Psoas muscle (tissue), 8 donors: ENCODE data around the gene FADS2. TPM values are rescaled to one million over a fixed set of nuclear protein-coding genes. Genes with fewer than 3 reads are reported as not detected.

Source experiments
- ATAC-seq, 4 donors: fragments of 200-7000 bp; cut with Tn5 transposase; one replicate each; pipeline ENCODE4 v1.9.1; 2020; ENCODE audit warnings: moderate library complexity in 3 of 4, mild to moderate bottlenecking in 2 of 4
- DNase-seq, 2 donors: peaks; one replicate each; pipeline ENCODE4 v3.0.0-alpha.2; 2020
- H3K27ac ChIP-seq: fragments of 200-600 bp; one replicate; pipeline ENCODE4 v1.8.0; 2022
- H3K27me3 ChIP-seq, 3 donors: fragments of 200-600 bp in 1 of 3; one replicate each; pipeline versions ENCODE4 v1.6.1 to v1.8.0; 2013 to 2022; ENCODE audit warnings: low read length in 2 of 3, mild to moderate bottlenecking in 2 of 3, moderate library complexity in 1 of 3; ENCODE audit not compliant: insufficient read depth in 3 of 3
- H3K36me3 ChIP-seq, 2 donors: fragments of 200-600 bp in 1 of 2; one replicate each; pipeline versions ENCODE4 v1.6.1 to v1.8.0; 2013 to 2022; ENCODE audit warnings: low read depth in 1 of 2, mild to moderate bottlenecking in 1 of 2, moderate library complexity in 1 of 2; ENCODE audit not compliant: insufficient read depth in 1 of 2
- H3K4me1 ChIP-seq: fragments of 200-600 bp; one replicate; pipeline ENCODE4 v1.8.0; 2022
- H3K4me3 ChIP-seq: fragments of 200-600 bp; one replicate; pipeline ENCODE4 v1.8.0; 2022; ENCODE audit warnings: mild to moderate bottlenecking
- H3K9me3 ChIP-seq: fragments of 200-600 bp; one replicate; pipeline ENCODE4 v1.8.0; 2022
- WGBS, 3 donors: extraction: QIAGEN DNeasy Blood & Tissue Kit; methylation state at CpG; one replicate each; pipeline versions ENCODE4 v1.1.6 to v1.1.7; 2013; 5-methylcytosine and 5-hydroxymethylcytosine counted together
- intact Hi-C, 2 donors: fragments of 100-400 bp; cut with DNase I; formaldehyde crosslinking; loops; one replicate each; pipeline versions ENCODE4 v1.11.0 to v1.14.2; 2022
- polyA plus RNA-seq, 3 donors: library from polyadenylated mRNA; stranded (reverse); fragments of 200-250 nt; gene quantifications; one replicate each; pipeline ENCODE4 v1.2.3, GENCODE V29; 2013
- total RNA-seq, 4 donors: library from RNA; stranded (reverse); fragmentation: NEBNext Ultra II Directional in 2 of 4; extraction: Animal tissue kit (Norgen Biotek cat#: 25700) in 2 of 4; gene quantifications; one replicate each; pipeline versions ENCODE4 v1.2.1 to v1.2.4, GENCODE V29; 2021 to 2023
- TF ChIP-seq, protein P1 (sequence below): fragments of 200-600 bp; IDR thresholded peaks from one replicate; pipeline ENCODE4 v1.8.0; 2022; ENCODE audit warnings: antibody characterized with exemption
- donor health status: healthy with polysubstance abuse.
- donor health status: DM: no; HTN: no; CAD: no; lungs with moderate emphysema.
- donor health status: Bipolar disorder and iron deficiency.
- donor health status: healthy.
- donor health status: DM: yes; HTN: yes; CAD: no.
- donor health status: DM: no; HTN: no; CAD: no.
- donor health status: DM: no; HTN: no; CAD: no.
- donor health status: DM: yes; HTN: yes; CAD: no.

FADS2 gene
- total and polyA plus RNA-seq, 7 donors: 2.2 to 8.4 (median 5.5) TPM

DNA sequence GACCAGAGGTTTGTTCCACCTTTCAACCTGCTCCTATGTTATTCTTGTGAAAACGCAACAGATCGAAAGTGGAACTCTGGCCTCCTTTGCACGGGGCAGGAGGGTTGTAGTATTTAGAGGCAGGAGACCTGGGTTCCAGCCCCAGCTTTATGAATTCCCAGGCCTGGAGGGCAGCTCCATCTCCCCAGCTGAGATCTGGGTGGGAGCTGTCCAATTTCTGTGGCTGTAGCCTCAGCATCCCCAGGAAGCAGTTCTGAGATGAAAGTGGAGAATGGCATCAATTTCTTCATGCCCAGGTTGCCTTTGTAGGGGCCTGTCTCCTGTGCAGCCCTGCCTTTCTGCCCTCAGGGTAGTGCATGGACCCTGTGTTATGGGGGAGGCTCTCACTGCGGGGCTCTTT is 4.1 kb downstream of the FADS2 start:
- WGBS, 3 donors: 86 to 94% (median 91%) methylated on average over 4 of the region's 4 CpGs
- no peaks in the 10 kb centered on the region for H3K36me3 ChIP-seq
- H3K9me3 ChIP-seq: no peaks in the 10 kb centered on the region
- no peak overlapping the region for H3K27ac ChIP-seq
- DNase-seq (no peak), ATAC-seq (no peak)
- H3K4me1 ChIP-seq: peaks cover 12% of the 10 kb centered on the region
- intact Hi-C loops: no loop called here
- no peak overlapping the region for H3K4me3 ChIP-seq
- TF ChIP-seq, protein P1, sequence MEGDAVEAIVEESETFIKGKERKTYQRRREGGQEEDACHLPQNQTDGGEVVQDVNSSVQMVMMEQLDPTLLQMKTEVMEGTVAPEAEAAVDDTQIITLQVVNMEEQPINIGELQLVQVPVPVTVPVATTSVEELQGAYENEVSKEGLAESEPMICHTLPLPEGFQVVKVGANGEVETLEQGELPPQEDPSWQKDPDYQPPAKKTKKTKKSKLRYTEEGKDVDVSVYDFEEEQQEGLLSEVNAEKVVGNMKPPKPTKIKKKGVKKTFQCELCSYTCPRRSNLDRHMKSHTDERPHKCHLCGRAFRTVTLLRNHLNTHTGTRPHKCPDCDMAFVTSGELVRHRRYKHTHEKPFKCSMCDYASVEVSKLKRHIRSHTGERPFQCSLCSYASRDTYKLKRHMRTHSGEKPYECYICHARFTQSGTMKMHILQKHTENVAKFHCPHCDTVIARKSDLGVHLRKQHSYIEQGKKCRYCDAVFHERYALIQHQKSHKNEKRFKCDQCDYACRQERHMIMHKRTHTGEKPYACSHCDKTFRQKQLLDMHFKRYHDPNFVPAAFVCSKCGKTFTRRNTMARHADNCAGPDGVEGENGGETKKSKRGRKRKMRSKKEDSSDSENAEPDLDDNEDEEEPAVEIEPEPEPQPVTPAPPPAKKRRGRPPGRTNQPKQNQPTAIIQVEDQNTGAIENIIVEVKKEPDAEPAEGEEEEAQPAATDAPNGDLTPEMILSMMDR: no peak
- peaks cover 0 to 22% (median 7%) of the 10 kb centered on the region in 3 donors for H3K27me3 ChIP-seq

DNA sequence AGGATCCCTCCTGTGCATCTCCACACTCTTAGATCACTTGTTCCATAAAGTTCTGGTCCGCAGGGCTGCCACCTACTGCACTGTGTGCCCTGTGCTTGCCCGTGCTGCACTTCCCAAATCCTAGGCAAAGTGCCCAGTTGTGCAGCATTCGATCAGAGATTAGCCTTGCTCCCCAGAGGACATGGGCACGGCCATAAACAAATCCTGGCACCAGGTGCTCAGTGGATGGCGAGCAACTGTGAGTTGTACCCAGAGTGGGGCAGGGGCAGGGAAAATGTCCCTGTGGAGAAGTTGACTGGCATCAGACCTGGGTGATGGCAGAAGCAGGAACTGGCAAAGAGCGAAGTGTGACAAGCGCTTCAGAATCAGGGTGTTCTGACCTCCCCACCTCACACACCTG is 4.7 kb downstream of the FADS2 start:
- no peak overlapping the region for H3K27ac ChIP-seq

DNA sequence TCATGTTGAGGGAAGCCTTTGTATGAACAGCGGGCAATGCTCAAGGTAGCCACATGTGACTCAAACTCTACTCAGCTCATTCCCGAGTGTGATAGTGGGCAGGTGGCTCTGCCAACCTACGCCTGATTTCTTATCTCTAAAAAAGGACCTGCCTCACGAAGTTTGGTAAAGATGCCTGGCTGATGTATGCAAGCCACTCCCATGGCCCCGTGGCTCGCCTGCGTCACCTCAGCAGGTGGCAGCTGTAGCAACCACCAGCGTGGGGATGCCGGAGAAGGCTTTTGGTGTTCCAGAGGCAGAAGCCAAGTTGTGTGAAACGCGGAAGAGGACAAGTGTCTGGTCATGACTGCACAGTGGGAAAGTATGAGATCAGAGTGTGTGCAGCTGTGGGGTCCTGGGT is 5.4 kb downstream of the FADS2 start:
- H3K4me1 ChIP-seq: peaks cover 7% of the 10 kb centered on the region
- ATAC-seq (peak in 2 of 4 donors; percentile 10 to 15), DNase-seq (no peak)
- no peak overlapping the region for H3K4me3 ChIP-seq
- H3K9me3 ChIP-seq: no peaks in the 10 kb centered on the region
- 47 to 68% (median 61%) methylated on average over 11 of the region's 11 CpGs for WGBS, 3 donors
- intact Hi-C loops: no loop called here
- TF ChIP-seq, protein P1: no peak
- no peak overlapping the region for H3K27ac ChIP-seq
- H3K27me3 ChIP-seq: peaks cover 0 to 13% (median 0%) of the 10 kb centered on the region in 3 donors
- H3K36me3 ChIP-seq: no peaks in the 10 kb centered on the region

More for the DNA sequence above, 4.7 kb downstream of the FADS2 start:
- Histone ChIP-seq H3K9me3 (no peaks in the 10 kb centered on the region), H3K27me3 (peaks cover 0 to 19% (median 4%) of the 10 kb centered on the region in 3 donors), H3K4me3 (no peak overlapping the region), H3K4me1 (peaks cover 12% of the 10 kb centered on the region), H3K36me3 (no peaks in the 10 kb centered on the region)
- ATAC-seq (no peak), DNase-seq (no peak)
- intact Hi-C loops: no loop called here
- WGBS, 3 donors: 56 to 66% (median 58%) methylated on average over 7 of the region's 7 CpGs
- TF ChIP-seq, protein P1: no peak

DNA sequence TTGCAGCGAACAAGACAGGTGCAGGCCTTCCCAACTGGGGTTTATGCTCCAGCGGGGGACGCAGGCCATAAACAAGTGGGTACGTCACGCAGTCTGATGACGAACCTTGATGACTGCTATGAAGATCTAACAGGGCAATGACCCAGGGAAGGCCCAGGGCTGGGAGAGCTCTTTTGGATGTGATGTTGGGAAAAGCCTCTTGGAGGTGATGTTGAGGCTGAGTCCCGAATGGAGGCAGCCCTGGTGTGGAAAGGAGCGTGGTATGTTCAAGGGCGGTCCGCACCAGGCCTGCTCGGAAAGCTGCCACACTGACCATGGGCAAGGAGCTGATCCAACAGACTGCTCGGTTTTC is 5.8 kb downstream of the FADS2 start:
- ATAC-seq (peak in 2 of 4 donors; percentile 19 to 29), DNase-seq (no peak)
- Histone ChIP-seq H3K27ac (peak overlapping the region; percentile 50), H3K4me3 (no peak overlapping the region), H3K36me3 (no peaks in the 10 kb centered on the region), H3K4me1 (peaks cover 7% of the 10 kb centered on the region), H3K9me3 (no peaks in the 10 kb centered on the region), H3K27me3 (peaks cover 0 to 9% (median 0%) of the 10 kb centered on the region in 3 donors)
- WGBS, 3 donors: 57 to 79% (median 57%) methylated on average over 12 of the region's 12 CpGs
- intact Hi-C loops: no loop called here
- TF ChIP-seq, protein P1: no peak
